Osteoblast (primary cell): Measurements from ENCODE around the gene SNRPE. TPM values are rescaled to one million over a fixed set of nuclear protein-coding genes. Genes with fewer than 3 reads are reported as not detected.

Source experiments
- DNase-seq: peaks from one replicate; pipeline ENCODE4 v3.0.0; 2011; ENCODE audit warnings: low spot score, mixed read lengths; ENCODE audit not compliant: insufficient read length; ENCODE audit errors: missing footprints
- H2AFZ ChIP-seq: 2 replicates; pipeline ENCODE4 v1.6.0; 2011; ENCODE audit warnings: mild to moderate bottlenecking, low read length
- H3K27ac ChIP-seq: 2 replicates; pipeline ENCODE4 v1.5.1; 2011; ENCODE audit warnings: mild to moderate bottlenecking, low read depth, low read length, moderate library complexity
- H3K27me3 ChIP-seq: 2 replicates; pipeline ENCODE4 v1.6.0; 2012; ENCODE audit warnings: mild to moderate bottlenecking, control low read depth, inconsistent platforms, low read length, moderate library complexity; ENCODE audit not compliant: insufficient read depth
- H3K36me3 ChIP-seq: 2 replicates; pipeline ENCODE4 v1.5.1; 2011; ENCODE audit warnings: mild to moderate bottlenecking, low read length, control low read depth, moderate library complexity; ENCODE audit not compliant: insufficient read depth
- H3K4me1 ChIP-seq: 2 replicates; pipeline ENCODE4 v1.5.1; 2011; ENCODE audit warnings: mild to moderate bottlenecking, low read length, control low read depth, moderate library complexity; ENCODE audit not compliant: insufficient read depth
- H3K4me2 ChIP-seq: 2 replicates; pipeline ENCODE4 v1.6.0; 2011; ENCODE audit warnings: mild to moderate bottlenecking, low read length; ENCODE audit not compliant: insufficient read depth
- H3K4me3 ChIP-seq: fragments of 200-600 bp; sonication (generic); 3 replicates; pipeline ENCODE4 v1.5.1; 2012; ENCODE audit warnings: mild to moderate bottlenecking, low read length, inconsistent platforms; ENCODE audit not compliant: insufficient read depth
- H3K79me2 ChIP-seq: 2 replicates; pipeline ENCODE4 v1.6.0; 2012; ENCODE audit warnings: mild to moderate bottlenecking, low read length, control low read depth, inconsistent platforms; ENCODE audit not compliant: insufficient read depth
- H3K9me3 ChIP-seq: 2 replicates; pipeline ENCODE4 v1.5.1; 2011; ENCODE audit warnings: low read depth, low read length, control low read depth
- H4K20me1 ChIP-seq: 2 replicates; pipeline ENCODE4 v1.6.0; 2012; ENCODE audit warnings: mild to moderate bottlenecking, low read length, control low read depth; ENCODE audit not compliant: insufficient read depth
- total RNA-seq: library from RNA; depleted of rRNA; stranded (reverse); fragments of >200 nt; gene quantifications from 2 replicates; pipeline ENCODE4 v1.2.3, GENCODE V29; 2012
- TF ChIP-seq, protein P1 (sequence below): IDR thresholded peaks from 2 replicates; pipeline ENCODE4 v1.5.1; 2011; ENCODE audit warnings: mild to moderate bottlenecking, low read depth, low read length, moderate library complexity; ENCODE audit errors: extremely low read depth

The SNRPE gene
- total RNA-seq, 1 donor = 46.3 TPM

DNA sequence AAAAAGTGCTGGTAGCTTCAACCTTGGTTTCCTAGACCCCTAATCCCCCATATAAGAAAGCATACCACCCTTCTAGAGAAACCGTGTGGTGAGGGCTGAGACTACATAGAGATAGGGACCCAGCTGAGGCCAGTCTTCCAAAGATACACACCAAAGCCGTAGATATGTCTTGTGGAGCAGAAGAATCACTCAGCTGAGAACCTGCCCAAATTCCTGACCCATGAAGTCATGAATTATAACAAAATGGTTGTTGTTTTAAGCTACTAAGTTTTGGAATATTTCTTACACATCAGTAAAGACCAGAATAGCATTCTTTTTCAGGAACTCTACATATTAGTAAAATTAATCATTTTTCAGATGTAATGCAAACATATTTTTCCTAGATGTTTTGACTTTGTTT is 3.3 kb upstream of the SNRPE start:
- H3K27ac ChIP-seq = peak overlapping the region; percentile 77
- peaks cover 29% of the 10 kb centered on the region for H3K36me3 ChIP-seq
- H3K4me2 ChIP-seq = peak overlapping the region; percentile 59
- no peak overlapping the region for H3K4me3 ChIP-seq
- peak; percentile 53 for DNase-seq
- no peaks in the 10 kb centered on the region for H3K9me3 ChIP-seq
- no peak overlapping the region for H2AFZ ChIP-seq
- peaks cover 33% of the 10 kb centered on the region for H3K4me1 ChIP-seq
- H3K27me3 ChIP-seq = no peaks in the 10 kb centered on the region
- peaks cover 17% of the 10 kb centered on the region for H3K79me2 ChIP-seq
- TF ChIP-seq, protein P1, sequence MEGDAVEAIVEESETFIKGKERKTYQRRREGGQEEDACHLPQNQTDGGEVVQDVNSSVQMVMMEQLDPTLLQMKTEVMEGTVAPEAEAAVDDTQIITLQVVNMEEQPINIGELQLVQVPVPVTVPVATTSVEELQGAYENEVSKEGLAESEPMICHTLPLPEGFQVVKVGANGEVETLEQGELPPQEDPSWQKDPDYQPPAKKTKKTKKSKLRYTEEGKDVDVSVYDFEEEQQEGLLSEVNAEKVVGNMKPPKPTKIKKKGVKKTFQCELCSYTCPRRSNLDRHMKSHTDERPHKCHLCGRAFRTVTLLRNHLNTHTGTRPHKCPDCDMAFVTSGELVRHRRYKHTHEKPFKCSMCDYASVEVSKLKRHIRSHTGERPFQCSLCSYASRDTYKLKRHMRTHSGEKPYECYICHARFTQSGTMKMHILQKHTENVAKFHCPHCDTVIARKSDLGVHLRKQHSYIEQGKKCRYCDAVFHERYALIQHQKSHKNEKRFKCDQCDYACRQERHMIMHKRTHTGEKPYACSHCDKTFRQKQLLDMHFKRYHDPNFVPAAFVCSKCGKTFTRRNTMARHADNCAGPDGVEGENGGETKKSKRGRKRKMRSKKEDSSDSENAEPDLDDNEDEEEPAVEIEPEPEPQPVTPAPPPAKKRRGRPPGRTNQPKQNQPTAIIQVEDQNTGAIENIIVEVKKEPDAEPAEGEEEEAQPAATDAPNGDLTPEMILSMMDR = no peak
- H4K20me1 ChIP-seq = no peaks in the 10 kb centered on the region

DNA sequence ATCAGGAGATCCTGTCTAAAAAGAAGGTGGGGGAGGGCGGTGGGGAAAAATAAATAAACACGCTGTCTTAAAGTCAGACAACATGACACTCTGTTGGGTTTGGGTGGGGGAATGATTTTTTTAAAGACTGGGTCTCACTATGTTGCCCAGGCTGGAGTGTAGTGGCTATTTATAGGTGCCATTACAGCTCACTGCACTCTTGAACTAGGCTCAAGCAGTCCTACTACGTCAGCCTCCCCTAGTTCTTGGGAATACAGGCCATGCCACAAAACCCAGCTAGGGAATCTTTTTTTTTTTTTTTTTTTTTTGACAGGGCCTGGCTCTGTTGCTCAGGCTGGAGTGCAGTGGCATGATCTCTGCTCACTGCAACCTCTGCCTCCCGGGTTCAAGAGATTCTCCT is 2.4 kb upstream of the SNRPE start:
- peak overlapping the region; percentile 77 for H3K27ac ChIP-seq
- DNase-seq = no peak
- no peak overlapping the region for H3K4me3 ChIP-seq
- peaks cover 33% of the 10 kb centered on the region for H3K4me1 ChIP-seq
- no peaks in the 10 kb centered on the region for H3K27me3 ChIP-seq
- H3K9me3 ChIP-seq = no peaks in the 10 kb centered on the region
- TF ChIP-seq, protein P1 = no peak
- no peak overlapping the region for H3K4me2 ChIP-seq
- H3K36me3 ChIP-seq = peaks cover 30% of the 10 kb centered on the region
- no peaks in the 10 kb centered on the region for H4K20me1 ChIP-seq
- peaks cover 23% of the 10 kb centered on the region for H3K79me2 ChIP-seq
- no peak overlapping the region for H2AFZ ChIP-seq

DNA sequence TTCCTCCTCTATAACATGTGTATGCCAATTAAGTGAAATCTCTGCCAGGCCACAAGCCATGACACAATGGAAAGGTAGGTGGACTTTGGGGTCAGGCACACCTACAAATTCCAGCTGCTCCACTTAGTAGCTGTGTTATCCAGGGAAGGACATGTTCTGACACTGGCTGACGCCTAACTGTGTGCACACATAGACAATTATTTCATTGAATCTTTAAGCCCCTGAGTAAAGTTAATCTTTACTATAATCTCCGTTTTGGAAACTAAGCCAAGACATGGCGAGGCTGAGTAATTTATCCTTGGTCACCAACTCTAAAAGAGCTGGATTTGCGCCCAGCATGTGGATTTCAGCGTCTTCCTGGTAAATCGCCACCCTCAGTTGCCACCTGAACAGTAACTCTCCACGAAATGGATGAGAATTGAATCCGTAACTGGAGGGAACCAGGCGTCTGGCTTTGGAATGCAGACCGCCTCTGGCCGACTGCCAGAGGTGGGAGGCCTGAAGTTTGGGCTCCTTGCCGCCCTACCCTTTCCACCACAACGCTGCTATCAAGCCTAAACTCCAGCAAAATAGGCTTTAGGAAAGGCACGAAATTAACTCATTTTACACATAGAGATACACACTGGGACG is 888 bp upstream of the SNRPE start:
- H3K27ac ChIP-seq = peak overlapping the region; percentile 81
- TF ChIP-seq, protein P1 = no peak
- no peak for DNase-seq
- no peaks in the 10 kb centered on the region for H3K27me3 ChIP-seq
- peaks cover 33% of the 10 kb centered on the region for H3K36me3 ChIP-seq
- H3K4me2 ChIP-seq = peak overlapping the region; percentile 95
- no peaks in the 10 kb centered on the region for H3K9me3 ChIP-seq
- peak overlapping the region; percentile 83 for H3K4me3 ChIP-seq
- H2AFZ ChIP-seq = peak overlapping the region; percentile 45
- H3K4me1 ChIP-seq = peaks cover 33% of the 10 kb centered on the region
- H4K20me1 ChIP-seq = no peaks in the 10 kb centered on the region
- peaks cover 26% of the 10 kb centered on the region for H3K79me2 ChIP-seq

DNA sequence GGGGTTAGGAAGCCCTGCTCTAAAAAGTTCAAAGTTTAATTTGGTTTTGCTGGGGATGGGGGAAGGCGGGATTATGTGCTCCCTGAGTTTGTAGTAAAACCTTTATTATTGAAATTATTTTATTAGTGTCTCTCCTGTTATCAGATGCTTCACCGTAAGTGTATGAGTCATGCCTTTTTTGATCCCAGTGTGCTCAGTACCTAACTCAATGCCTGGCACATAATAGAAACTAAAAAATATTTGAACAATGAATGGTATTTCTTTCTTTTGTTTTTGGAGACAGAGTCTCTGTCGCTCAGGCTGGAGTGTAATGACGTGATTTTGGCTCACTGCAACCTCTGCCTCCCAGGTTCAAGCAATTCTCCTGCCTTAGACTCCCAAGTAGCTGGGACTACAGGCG is 6.4 kb downstream of the SNRPE start:
- Histone ChIP-seq H3K27me3 (no peaks in the 10 kb centered on the region), H2AFZ (no peak overlapping the region), H3K4me2 (no peak overlapping the region), H3K36me3 (peaks cover 67% of the 10 kb centered on the region), H4K20me1 (peaks cover 3% of the 10 kb centered on the region), H3K4me1 (peaks cover 2% of the 10 kb centered on the region), H3K27ac (no peak overlapping the region), H3K79me2 (peaks cover 12% of the 10 kb centered on the region), H3K4me3 (no peak overlapping the region), H3K9me3 (no peaks in the 10 kb centered on the region)
- TF ChIP-seq, protein P1 = no peak
- no peak for DNase-seq
